Endodermal cell (in vitro differentiated cells): Measurements from ENCODE around the gene DDI2. TPM values are rescaled to one million over a fixed set of nuclear protein-coding genes. Genes with fewer than 3 reads are reported as not detected.
"Not testable (repeated sequence)": the region's sequence is repeated elsewhere in the genome, so short reads cannot be mapped to it uniquely, and the experiment has no call there.

Experiments used
- DNase-seq: peaks from one replicate; pipeline ENCODE4 v3.0.0-alpha.2; 2017
- H3K27ac ChIP-seq: 2 replicates; pipeline ENCODE4 v1.5.1; 2013; ENCODE audit warnings: mild to moderate bottlenecking, low read depth, low read length, moderate library complexity
- H3K27me3 ChIP-seq: 2 replicates; pipeline ENCODE4 v1.6.1; 2013; ENCODE audit warnings: mild to moderate bottlenecking, low read length, moderate library complexity; ENCODE audit not compliant: insufficient read depth, control insufficient read depth, poor library complexity, severe bottlenecking
- H3K36me3 ChIP-seq: 2 replicates; pipeline ENCODE4 v1.7.0; 2013; ENCODE audit warnings: mild to moderate bottlenecking, low read length, moderate library complexity; ENCODE audit not compliant: control insufficient read depth, insufficient read depth
- H3K4me1 ChIP-seq: one replicate; pipeline ENCODE4 v1.7.0; 2013; ENCODE audit warnings: low read length; ENCODE audit not compliant: control insufficient read depth, insufficient read depth
- H3K4me3 ChIP-seq: 2 replicates; pipeline ENCODE4 v1.5.1; 2013; ENCODE audit warnings: mild to moderate bottlenecking, low read length, moderate library complexity
- H3K9ac ChIP-seq: 2 replicates; pipeline ENCODE4 v1.6.1; 2013; ENCODE audit warnings: mild to moderate bottlenecking, low read length, moderate library complexity; ENCODE audit not compliant: poor library complexity, severe bottlenecking; ENCODE audit errors: extremely low read depth
- H3K9me3 ChIP-seq: 2 replicates; pipeline ENCODE4 v1.6.1; 2013; ENCODE audit warnings: mild to moderate bottlenecking, low read length, moderate library complexity; ENCODE audit not compliant: control insufficient read depth
- H3K27ac Mint-ChIP-seq: 2 replicates; pipeline ENCODE4 v1.8.0; 2020; ENCODE audit warnings: mixed read lengths
- H3K27me3 Mint-ChIP-seq: 2 replicates; pipeline ENCODE4 v1.8.0; 2021; ENCODE audit warnings: mild to moderate bottlenecking, mixed read lengths; ENCODE audit not compliant: insufficient read depth
- H3K36me3 Mint-ChIP-seq: 2 replicates; pipeline ENCODE4 v1.8.0; 2020; ENCODE audit warnings: low read depth, mixed read lengths
- H3K4me1 Mint-ChIP-seq: 2 replicates; pipeline ENCODE4 v1.8.0; 2020; ENCODE audit warnings: mixed read lengths
- H3K4me3 Mint-ChIP-seq: 2 replicates; pipeline ENCODE4 v1.8.0; 2020; ENCODE audit warnings: mild to moderate bottlenecking, moderate library complexity, mixed read lengths
- H3K9me3 Mint-ChIP-seq: 2 replicates; pipeline ENCODE4 v1.8.0; 2020; ENCODE audit warnings: mild to moderate bottlenecking, mixed read lengths
- CTCF ChIP-seq: fragments of 200-600 bp; sonication (generic); conservative IDR thresholded peaks from 2 replicates; pipeline ENCODE4 v1.5.0; 2021; ENCODE audit warnings: antibody characterized with exemption, mild to moderate bottlenecking
- WGBS, 2 experiments: methylation state at CpG; one replicate each; pipeline versions ENCODE4 v1.1.5 to v1.1.7; 2013; ENCODE audit warnings: missing lambda C conversion rate in 2 of 2, mixed read lengths in 1 of 2; ENCODE audit not compliant: insufficient coverage in 1 of 2, insufficient read length in 1 of 2; 5-methylcytosine and 5-hydroxymethylcytosine counted together
- total RNA-seq, 2 donors: library from RNA; stranded (reverse); fragmentation: NEBNext Ultra II Directional in 1 of 2; extraction: Animal tissue kit (Norgen Biotek cat#: 25700) in 1 of 2; gene quantifications; 2 replicates in 1 of 2; 3 replicates in 1 of 2; pipeline ENCODE4 v1.2.1, GENCODE V29; 2021

Gene DDI2
- total RNA-seq, 2 donors from 2014 or later: 36.0 to 37.6 TPM

- no peak overlapping the region for H3K27ac ChIP-seq
- no peaks in the 10 kb centered on the region for H3K4me1 ChIP-seq
- Mint-ChIP-seq H3K4me3 (peak overlapping the region; percentile 70), H3K36me3 (no peaks in the 10 kb centered on the region), H3K9me3 (peaks cover 10% of the 10 kb centered on the region), H3K27ac (peak overlapping the region; percentile 57), H3K4me1 (peaks cover 2% of the 10 kb centered on the region), H3K27me3 (peaks cover 38% of the 10 kb centered on the region)
- H3K9me3 ChIP-seq: no peaks in the 10 kb centered on the region
- DNase-seq: peak; percentile 98
- H3K4me3 ChIP-seq: peak overlapping the region; percentile 80
- H3K36me3 ChIP-seq: no peaks in the 10 kb centered on the region
- peak overlapping the region; percentile 51 for H3K9ac ChIP-seq
- H3K27me3 ChIP-seq: peaks cover 7% of the 10 kb centered on the region
- 43 to 59% methylated on average over 48 to 56 of the region's 56 CpGs for WGBS, 2 experiments
- no peak for TF ChIP-seq CTCF
Measured at GRCh38 chr1:15603050-15603965, 13.9 kb upstream of the DDI2 start.

- DNase-seq, H3K36me3 Mint-ChIP-seq: not testable (repeated sequence)
- peaks cover 10% of the 10 kb centered on the region for H3K9me3 Mint-ChIP-seq
Measured at GRCh38 chr1:15603966-15604282, 13.3 kb upstream of the DDI2 start.

GRCh38 chr1:15604400-15604799 is 12.9 kb upstream of the DDI2 start:
- not testable (repeated sequence) for H3K9me3 ChIP-seq, H3K27ac Mint-ChIP-seq, H3K27me3 ChIP-seq, H3K27ac ChIP-seq, DNase-seq, H3K9ac ChIP-seq, H3K4me1 ChIP-seq, H3K4me3 ChIP-seq, H3K4me1 Mint-ChIP-seq, H3K4me3 Mint-ChIP-seq, H3K36me3 ChIP-seq, H3K36me3 Mint-ChIP-seq
- WGBS, 2 experiments: 93 to 95% methylated on average over 17 to 21 of the region's 21 CpGs
- Mint-ChIP-seq H3K9me3 (peaks cover 10% of the 10 kb centered on the region), H3K27me3 (peaks cover 36% of the 10 kb centered on the region)

More at GRCh38 chr1:15603966-15604282, 13.3 kb upstream of the DDI2 start:
- H3K27ac ChIP-seq, H3K27me3 ChIP-seq, H3K9ac ChIP-seq, H3K36me3 ChIP-seq, H3K4me1 Mint-ChIP-seq, H3K4me1 ChIP-seq, H3K9me3 ChIP-seq: not testable (repeated sequence)
- Mint-ChIP-seq H3K4me3 (peak overlapping the region; percentile 70), H3K27me3 (peaks cover 35% of the 10 kb centered on the region), H3K27ac (peak overlapping the region; percentile 57)
- 92 to 95% methylated on average over 13 of the region's 13 CpGs for WGBS, 2 experiments
- peak overlapping the region; percentile 80 for H3K4me3 ChIP-seq
